CD4-positive, alpha-beta T cell treated with Interleukin-12 subunit alpha and Interleukin-12 subunit beta, for 1 hour (primary cell): Measurements from ENCODE around the gene ZNF354B.
A peak's percentile ranks its signal among the peaks of the same experiment; 100 is the strongest.

Source experiments
- DNase-seq: peaks from one replicate; pipeline ENCODE4 v3.0.0-alpha.2; 2020

Gene ZNF354B

GRCh38 chr5:178883815-178884430 lies 24.2 kb downstream of the ZNF354B start:
- DNase-seq: no peak

GRCh38 chr5:178895615-178896571 lies 36.1 kb downstream of the ZNF354B start, which contains the start of gene ZFP2:
ZFP2 (plus strand) TSS chr5:178895913; CDS start chr5:178931314, 35,401 bp downstream.
- peak; percentile 20 for DNase-seq

GRCh38 chr5:178899289-178899688 lies 39.5 kb downstream of the ZNF354B start:
- DNase-seq: no peak

- no peak for DNase-seq
These were observed 43.1 kb downstream of the ZNF354B start for GRCh38 chr5:178902849-178903248.

- DNase-seq: no peak
These were observed 72.3 kb downstream of the ZNF354B start for GRCh38 chr5:178931846-178932760.
